Heart left ventricle (tissue), 16 donors: ENCODE data around the gene RTN4RL2. TPM values are rescaled to one million over a fixed set of nuclear protein-coding genes. Genes with fewer than 3 reads are reported as not detected.
A peak's percentile ranks its signal among the peaks of the same experiment; 100 is the strongest.

ENCODE experiments used
- ATAC-seq, 4 donors: fragments of 200-7000 bp; cut with Tn5 transposase; one replicate each; pipeline ENCODE4 v1.9.1; 2020 to 2022; ENCODE audit warnings: moderate library complexity in 4 of 4, mild to moderate bottlenecking in 3 of 4, moderate number of reproducible peaks in 1 of 4
- DNase-seq, 5 donors: peaks; one replicate each; pipeline ENCODE4 v3.0.0-alpha.2; 2020
- H3K27ac ChIP-seq, 12 donors: fragments of 200-600 bp; sonication (generic) in 4 of 12; one replicate each; pipeline versions ENCODE4 v1.5.0 to v1.8.0; 2016 to 2022; ENCODE audit warnings: mild to moderate bottlenecking in 2 of 12
- H3K27me3 ChIP-seq, 9 donors: fragments of 200-600 bp; sonication (generic) in 2 of 9; one replicate each; pipeline versions ENCODE4 v1.5.1 to v1.8.0; 2016 to 2022; ENCODE audit warnings: mild to moderate bottlenecking in 3 of 9
- H3K36me3 ChIP-seq, 9 donors: fragments of 200-600 bp; sonication (generic) in 2 of 9; one replicate each; pipeline versions ENCODE4 v1.5.0 to v1.8.0; 2018 to 2022; ENCODE audit warnings: mild to moderate bottlenecking in 2 of 9
- H3K4me1 ChIP-seq, 12 donors: fragments of 200-600 bp; sonication (generic) in 4 of 12; one replicate each; pipeline versions ENCODE4 v1.5.0 to v1.8.0; 2016 to 2022; ENCODE audit warnings: mild to moderate bottlenecking in 3 of 12
- H3K4me3 ChIP-seq, 12 donors: fragments of 200-600 bp; sonication (generic) in 4 of 12; one replicate each; pipeline versions ENCODE4 v1.5.0 to v1.8.0; 2017 to 2022; ENCODE audit warnings: mild to moderate bottlenecking in 9 of 12, moderate library complexity in 4 of 12
- H3K9me3 ChIP-seq, 12 donors: fragments of 200-600 bp; sonication (generic) in 4 of 12; one replicate each; pipeline versions ENCODE4 v1.5.0 to v1.8.0; 2016 to 2022; ENCODE audit warnings: mild to moderate bottlenecking in 1 of 12
- CTCF ChIP-seq, 12 donors: fragments of 200-600 bp; sonication (generic) in 4 of 12; IDR thresholded peaks; one replicate each; pipeline versions ENCODE4 v1.5.0 to v1.8.0; 2018 to 2022; ENCODE audit warnings: antibody characterized with exemption in 12 of 12, mild to moderate bottlenecking in 5 of 12
- POLR2A ChIP-seq, 2 donors: fragments of 450-650 bp; IDR thresholded peaks; one replicate each; pipeline ENCODE4 v1.6.1; 2017; ENCODE audit warnings: antibody characterized with exemption in 2 of 2, mild to moderate bottlenecking in 2 of 2, moderate library complexity in 2 of 2
- WGBS, 4 donors: extraction: QIAGEN DNeasy Blood & Tissue Kit in 2 of 4; methylation state at CpG; one replicate each; pipeline versions ENCODE4 v1.1.5 to v1.1.7; 2013 to 2018; 5-methylcytosine and 5-hydroxymethylcytosine counted together
- intact Hi-C, 10 donors: fragments of 100-400 bp; cut with DNase I; formaldehyde crosslinking; loops; one replicate each; pipeline versions ENCODE4 v1.11.1 to v1.14.2; 2022
- polyA plus RNA-seq, 2 donors: library from polyadenylated mRNA; stranded (reverse); fragments of 200-250 nt; gene quantifications; one replicate each; pipeline ENCODE4 v1.2.3, GENCODE V29; 2013
- total RNA-seq, 9 donors: library from RNA; depleted of rRNA in 2 of 9; stranded (reverse); fragments of >200 nt in 2 of 9; fragmentation: NEBNext Ultra II Directional in 3 of 9; extraction: Animal tissue kit (Norgen Biotek cat#: 25700) in 3 of 9; gene quantifications; one replicate each; pipeline versions ENCODE4 v1.1.0 to v1.2.4, GENCODE V29; 2016 to 2023
- donor health status: ischemic (EF 13 %, LVEDD 7.1; RV severe dilation, severe dysfunction).
- donor health status: healthy with polysubstance abuse.
- donor health status: DM: no; HTN: yes; CAD: no.
- donor health status: DM: no; HTN: no; CAD: no.
- donor health status: ischemic (EF 25% LVEDD 6.9; RV normal size, moderate dysfunction).
- donor health status: ischemic (EF 25% LVEDD 5.7; RV mildly dilated, moderate dysfunction).
- donor health status: healthy.
- donor health status: DM: yes; HTN: yes; CAD: no.
- donor health status: ischemic (EF 35%, LVEDD 5.7; RV mildly dilated, moderate dysfunction).
- donor health status: nonischemic (EF 11% LVEDD 7.7; RV severe dilation, severe dysfunction).
- donor health status: DM: yes; HTN: yes; CAD: no.
- donor health status: PGD.
- donor health status: ischemic (EF 29% LVEDD 5.4; RV normal size, mild dysfunction).
- donor health status: nonischemic (EF 23%, LVEDD 6.1; RV moderate dilation, normal function).

Gene RTN4RL2
- total and polyA plus RNA-seq, 11 donors, result 0.58 to 2.1 (median 1.1) TPM

- no peak for ATAC-seq
These were observed 40.6 kb downstream of the RTN4RL2 start for GRCh38 chr11:57500926-57501325.

GRCh38 chr11:57501953-57502352 lies 41.6 kb downstream of the RTN4RL2 start:
- Histone ChIP-seq H3K27ac (peak overlapping the region in 8 of 12 donors; percentile 12 to 81 (median 26)), H3K9me3 (no peaks in the 10 kb centered on the region), H3K4me1 (peaks cover 5 to 35% (median 20%) of the 10 kb centered on the region in 12 donors), H3K4me3 (no peak overlapping the region), H3K27me3 (no peaks in the 10 kb centered on the region), H3K36me3 (peaks cover 0 to 32% (median 0%) of the 10 kb centered on the region in 9 donors)
- peak in 2 of 4 donors; percentile 28 to 38 for ATAC-seq
- WGBS, 4 donors, result 54 to 63% (median 60%) methylated on average over 4 of the region's 4 CpGs
- TF ChIP-seq POLR2A (IDR thresholded peaks at IDR 0.05) (no peak), CTCF (IDR thresholded peaks at IDR 0.05) (no peak)
- peak in 2 of 5 donors; percentile 49 to 71 for DNase-seq
- intact Hi-C loops, result loop anchor here in 1 of 10 donors (2.0 kb wide), 1 partner anchor 13 kb away; the partner anchor contains the start of gene SLC43A1

More at GRCh38 chr11:57500926-57501325, 40.6 kb downstream of the RTN4RL2 start:
- Histone ChIP-seq H3K27me3 (no peaks in the 10 kb centered on the region), H3K36me3 (peaks cover 0 to 28% (median 0%) of the 10 kb centered on the region in 9 donors), H3K4me1 (peaks cover 5 to 35% (median 20%) of the 10 kb centered on the region in 12 donors), H3K27ac (peak overlapping the region in 7 of 12 donors; percentile 47 to 89 (median 81)), H3K4me3 (no peak overlapping the region), H3K9me3 (no peaks in the 10 kb centered on the region)
- no peak for DNase-seq
- WGBS, 4 donors, result 92 to 98% (median 94%) methylated on average over 10 to 15 of the region's 15 CpGs
- intact Hi-C loops, result loop anchor here in 1 of 10 donors (2.0 kb wide), 1 partner anchor 14 kb away; the partner anchor contains the start of gene SLC43A1
- no peak for TF ChIP-seq CTCF (IDR thresholded peaks at IDR 0.05)
- no peak for TF ChIP-seq POLR2A (IDR thresholded peaks at IDR 0.05)

GRCh38 chr11:57502376-57502775 lies 42.0 kb downstream of the RTN4RL2 start:
- no peak for ATAC-seq
- no peak for TF ChIP-seq CTCF (IDR thresholded peaks at IDR 0.05)
- no peak for TF ChIP-seq POLR2A (IDR thresholded peaks at IDR 0.05)
- peaks cover 5 to 35% (median 20%) of the 10 kb centered on the region in 12 donors for H3K4me1 ChIP-seq
- peaks cover 0 to 29% (median 0%) of the 10 kb centered on the region in 9 donors for H3K36me3 ChIP-seq
- H3K4me3 ChIP-seq, result no peak overlapping the region
- intact Hi-C loops, result no loop called here
- H3K27me3 ChIP-seq, result no peaks in the 10 kb centered on the region
- DNase-seq, result no peak
- WGBS, 4 donors, result 93 to 98% (median 96%) methylated on average over 3 of the region's 3 CpGs
- H3K27ac ChIP-seq, result peak overlapping the region in 8 of 12 donors; percentile 12 to 81 (median 26)
- no peaks in the 10 kb centered on the region for H3K9me3 ChIP-seq

GRCh38 chr11:57502870-57503269 lies 42.5 kb downstream of the RTN4RL2 start:
- H3K9me3 ChIP-seq, result no peaks in the 10 kb centered on the region
- intact Hi-C loops, result no loop called here
- H3K4me1 ChIP-seq, result peaks cover 5 to 35% (median 20%) of the 10 kb centered on the region in 12 donors
- H3K27ac ChIP-seq, result no peak overlapping the region
- no peak for ATAC-seq
- peaks cover 0 to 25% (median 0%) of the 10 kb centered on the region in 9 donors for H3K36me3 ChIP-seq
- no peak overlapping the region for H3K4me3 ChIP-seq
- H3K27me3 ChIP-seq, result no peaks in the 10 kb centered on the region
- TF ChIP-seq CTCF (IDR thresholded peaks at IDR 0.05) (no peak), POLR2A (IDR thresholded peaks at IDR 0.05) (no peak)
- DNase-seq, result no peak
